ENCODE data around the gene CEP104.

The CEP104 gene

DNA sequence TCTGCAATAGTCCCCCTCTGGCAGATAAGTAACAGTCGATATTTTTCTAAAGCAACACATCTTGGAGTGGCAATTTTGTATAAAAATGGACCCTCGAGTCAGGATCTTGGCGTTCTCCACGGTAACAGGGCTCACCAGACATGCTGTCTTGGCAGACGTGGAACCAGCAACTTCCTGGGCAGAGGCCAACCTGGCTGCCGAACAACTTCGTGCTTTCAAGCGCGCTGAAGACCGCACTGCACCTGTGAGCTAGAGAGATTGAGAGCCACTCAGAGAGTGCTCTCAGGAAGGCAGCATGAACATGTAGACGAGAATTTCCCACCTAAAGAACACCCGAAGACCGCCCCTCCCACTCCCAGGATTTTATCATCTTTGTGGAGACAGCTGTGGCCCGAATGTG is 35.7 kb upstream of the CEP104 start:
- Histone ChIP-seq H3K9me3 (ENCODE audit: insufficient read depth, low read depth, low read length) (no peaks in the 10 kb centered on the region), H3K4me1 (ENCODE audit: insufficient read depth, low read length) (no peaks in the 10 kb centered on the region), H3K9ac (ENCODE audit: low read depth, low read length) (no peak overlapping the region), H3K27me3 (ENCODE audit: insufficient read depth, low read length) (no peaks in the 10 kb centered on the region), H3K36me3 (ENCODE audit: insufficient read depth, low read length) (peaks cover 58% of the 10 kb centered on the region), H3K27ac (ENCODE audit: low read depth, low read length) (no peak overlapping the region), H3K4me3 (ENCODE audit: low read length) (no peak overlapping the region)
- 95% methylated on average over 14 of the region's 14 CpGs for WGBS

DNA sequence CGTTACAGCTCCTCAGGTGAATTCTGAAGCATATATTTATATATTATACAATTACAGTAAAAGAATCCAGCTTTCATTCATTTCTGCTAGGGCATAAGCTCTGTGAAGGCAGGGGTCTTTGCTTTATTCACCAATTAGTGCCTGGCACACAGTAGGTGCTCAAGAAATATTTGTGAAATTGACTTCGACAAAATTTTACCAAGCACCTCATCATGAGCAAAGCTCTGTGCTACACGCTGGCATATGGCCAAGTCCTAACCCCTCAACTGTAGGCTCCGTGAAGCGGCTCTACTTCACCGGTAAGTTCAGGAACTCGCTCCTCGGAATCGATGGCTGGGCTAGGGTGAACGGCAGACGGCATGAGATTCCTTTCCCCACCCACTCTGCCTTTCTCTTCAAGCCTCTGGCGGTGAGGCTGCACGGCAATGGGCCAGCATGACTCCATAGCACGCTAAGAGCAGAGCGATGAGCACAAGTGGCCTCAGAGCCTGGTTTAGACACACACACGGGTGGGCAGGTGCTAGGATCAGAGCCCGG is 34.4 kb upstream of the CEP104 start:
- H3K4me3 ChIP-seq (ENCODE audit: low read length): no peak overlapping the region
- H3K27ac ChIP-seq (ENCODE audit: low read depth, low read length): no peak overlapping the region
- no peak overlapping the region for H3K9ac ChIP-seq (ENCODE audit: low read depth, low read length)
- no peaks in the 10 kb centered on the region for H3K4me1 ChIP-seq (ENCODE audit: insufficient read depth, low read length)
- H3K36me3 ChIP-seq (ENCODE audit: insufficient read depth, low read length): peaks cover 65% of the 10 kb centered on the region
- H3K9me3 ChIP-seq (ENCODE audit: insufficient read depth, low read depth, low read length): no peaks in the 10 kb centered on the region
- no peaks in the 10 kb centered on the region for H3K27me3 ChIP-seq (ENCODE audit: insufficient read depth, low read length)
- 96% methylated on average over 16 of the region's 17 CpGs for WGBS

DNA sequence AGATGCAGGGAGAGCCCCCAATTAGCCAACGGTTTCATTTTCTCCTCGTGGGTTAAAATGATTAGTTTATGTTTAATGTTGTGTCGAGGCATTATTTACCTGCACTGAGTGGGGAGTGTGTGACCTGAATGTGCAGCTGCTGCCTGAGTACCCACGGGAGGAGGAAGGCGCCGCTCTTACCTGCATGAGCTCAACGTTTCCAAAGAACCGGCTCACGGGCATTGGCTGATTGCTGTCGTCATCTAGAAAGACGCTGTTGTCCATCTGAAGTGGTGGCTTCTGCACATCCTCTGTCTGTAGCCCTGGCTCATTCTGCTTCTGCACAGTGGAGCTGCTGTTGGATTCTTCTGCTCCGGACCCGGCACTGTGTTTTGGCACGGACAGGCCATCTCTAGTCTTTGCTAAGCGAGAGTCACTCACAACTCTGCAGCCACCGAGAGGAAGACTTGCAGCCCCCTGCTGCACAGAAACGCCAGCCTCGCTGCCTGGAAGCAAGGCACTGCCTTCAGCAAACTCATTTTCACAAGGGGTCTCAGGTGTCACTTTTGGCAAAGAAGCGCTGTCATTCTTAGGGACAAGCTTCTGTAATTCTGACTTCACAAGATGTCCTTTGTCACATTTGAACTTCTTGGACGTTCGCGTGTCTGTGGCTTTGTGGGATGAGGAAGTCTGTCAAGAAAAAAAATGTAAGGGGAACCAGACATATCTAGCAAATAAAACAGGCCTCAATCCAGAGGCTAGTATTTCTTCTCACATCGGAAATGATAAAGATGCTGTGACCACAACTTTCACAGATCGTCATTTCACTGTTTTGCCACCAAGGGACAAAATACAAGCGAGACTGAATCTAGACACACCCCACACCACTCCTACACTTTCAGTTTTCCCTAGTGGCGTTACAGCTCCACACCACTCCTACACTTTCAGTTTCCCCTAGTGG is 33.6 kb upstream of the CEP104 start:
- WGBS: 91% methylated on average over 26 of the region's 26 CpGs

DNA sequence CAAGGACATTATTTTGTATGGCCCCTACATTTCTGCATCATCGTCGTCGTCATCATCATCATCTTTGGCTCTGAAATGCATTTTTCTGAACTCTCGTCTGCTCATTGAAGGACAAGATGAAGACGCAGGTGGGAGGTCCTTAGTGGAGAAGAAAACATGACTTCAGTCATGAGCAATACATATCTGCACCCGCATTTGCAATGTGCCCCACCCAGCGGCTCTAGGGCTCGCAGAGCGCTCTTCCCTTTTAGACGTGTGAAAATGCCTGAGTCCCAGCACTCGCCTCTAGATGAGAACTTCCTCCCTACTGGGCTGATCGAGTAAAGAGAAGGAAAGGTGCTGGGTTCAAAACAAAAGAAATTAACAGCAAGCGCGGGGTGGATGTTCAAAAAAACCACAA is 32.9 kb upstream of the CEP104 start:
- no peak overlapping the region for H3K9ac ChIP-seq (ENCODE audit: low read depth, low read length)
- H3K4me3 ChIP-seq (ENCODE audit: low read length): no peak overlapping the region
- H3K27ac ChIP-seq (ENCODE audit: low read depth, low read length): no peak overlapping the region
- peaks cover 63% of the 10 kb centered on the region for H3K36me3 ChIP-seq (ENCODE audit: insufficient read depth, low read length)
- 97% methylated on average over 14 of the region's 14 CpGs for WGBS
- no peaks in the 10 kb centered on the region for H3K27me3 ChIP-seq (ENCODE audit: insufficient read depth, low read length)
- H3K9me3 ChIP-seq (ENCODE audit: insufficient read depth, low read depth, low read length): no peaks in the 10 kb centered on the region
- no peaks in the 10 kb centered on the region for H3K4me1 ChIP-seq (ENCODE audit: insufficient read depth, low read length)

More for the DNA sequence above, 33.6 kb upstream of the CEP104 start:
- Histone ChIP-seq H3K36me3 (ENCODE audit: insufficient read depth, low read length) (peaks cover 65% of the 10 kb centered on the region), H3K27ac (ENCODE audit: low read depth, low read length) (no peak overlapping the region), H3K27me3 (ENCODE audit: insufficient read depth, low read length) (no peaks in the 10 kb centered on the region), H3K9me3 (ENCODE audit: insufficient read depth, low read depth, low read length) (no peaks in the 10 kb centered on the region), H3K4me1 (ENCODE audit: insufficient read depth, low read length) (no peaks in the 10 kb centered on the region), H3K9ac (ENCODE audit: low read depth, low read length) (no peak overlapping the region), H3K4me3 (ENCODE audit: low read length) (no peak overlapping the region)

DNA sequence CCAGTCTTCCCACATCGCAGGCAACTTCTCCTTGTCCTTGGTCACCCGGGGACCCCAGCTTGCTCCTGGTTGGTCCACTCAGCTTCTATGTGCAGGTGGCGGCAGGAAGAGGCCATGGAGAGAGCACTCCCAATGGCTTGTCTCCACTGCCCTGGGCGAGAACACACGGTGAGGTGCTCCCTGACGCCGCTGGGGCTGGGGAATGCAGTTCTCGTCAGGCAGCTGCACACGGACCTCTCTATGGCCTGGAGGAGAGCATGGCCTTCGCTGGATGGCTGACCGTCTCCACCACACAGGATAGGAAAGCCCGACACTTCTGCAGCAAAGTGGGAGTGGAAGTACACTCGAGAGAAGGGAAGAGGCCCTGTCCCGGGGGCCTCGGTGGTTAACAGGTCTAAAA is 31.3 kb upstream of the CEP104 start:
- no peak overlapping the region for H3K4me3 ChIP-seq (ENCODE audit: low read length)
- H3K27ac ChIP-seq (ENCODE audit: low read depth, low read length): no peak overlapping the region
- H3K36me3 ChIP-seq (ENCODE audit: insufficient read depth, low read length): peaks cover 58% of the 10 kb centered on the region
- H3K4me1 ChIP-seq (ENCODE audit: insufficient read depth, low read length): no peaks in the 10 kb centered on the region
- WGBS: 95% methylated on average over 15 of the region's 15 CpGs
- H3K27me3 ChIP-seq (ENCODE audit: insufficient read depth, low read length): no peaks in the 10 kb centered on the region
- H3K9me3 ChIP-seq (ENCODE audit: insufficient read depth, low read depth, low read length): no peaks in the 10 kb centered on the region
- H3K9ac ChIP-seq (ENCODE audit: low read depth, low read length): no peak overlapping the region

DNA sequence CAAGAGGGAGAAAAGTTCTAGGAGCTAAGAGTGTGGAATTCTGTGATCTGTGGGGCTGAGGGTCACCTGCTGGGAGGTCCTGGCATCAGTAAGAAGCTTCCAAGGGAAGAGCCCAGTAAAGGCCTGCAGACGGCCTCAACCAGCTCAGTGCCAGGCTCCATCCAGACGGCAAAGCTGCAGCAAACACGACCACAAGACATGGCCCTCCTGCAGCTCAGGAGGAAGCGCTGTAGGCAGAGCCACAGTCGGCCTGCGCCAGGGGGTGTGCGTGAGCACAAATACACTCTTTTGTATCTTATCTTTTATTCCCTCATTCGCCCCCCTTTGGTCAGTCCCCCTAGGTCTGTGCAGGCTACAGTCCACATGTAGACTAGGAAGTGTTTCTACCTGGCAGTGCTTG is 29.7 kb upstream of the CEP104 start:
- H3K27me3 ChIP-seq (ENCODE audit: insufficient read depth, low read length): no peaks in the 10 kb centered on the region
- peaks cover 52% of the 10 kb centered on the region for H3K36me3 ChIP-seq (ENCODE audit: insufficient read depth, low read length)
- no peaks in the 10 kb centered on the region for H3K4me1 ChIP-seq (ENCODE audit: insufficient read depth, low read length)
- 90% methylated on average over 8 of the region's 8 CpGs for WGBS
- H3K9me3 ChIP-seq (ENCODE audit: insufficient read depth, low read depth, low read length): no peaks in the 10 kb centered on the region
- H3K9ac ChIP-seq (ENCODE audit: low read depth, low read length): no peak overlapping the region
- no peak overlapping the region for H3K27ac ChIP-seq (ENCODE audit: low read depth, low read length)
- no peak overlapping the region for H3K4me3 ChIP-seq (ENCODE audit: low read length)

DNA sequence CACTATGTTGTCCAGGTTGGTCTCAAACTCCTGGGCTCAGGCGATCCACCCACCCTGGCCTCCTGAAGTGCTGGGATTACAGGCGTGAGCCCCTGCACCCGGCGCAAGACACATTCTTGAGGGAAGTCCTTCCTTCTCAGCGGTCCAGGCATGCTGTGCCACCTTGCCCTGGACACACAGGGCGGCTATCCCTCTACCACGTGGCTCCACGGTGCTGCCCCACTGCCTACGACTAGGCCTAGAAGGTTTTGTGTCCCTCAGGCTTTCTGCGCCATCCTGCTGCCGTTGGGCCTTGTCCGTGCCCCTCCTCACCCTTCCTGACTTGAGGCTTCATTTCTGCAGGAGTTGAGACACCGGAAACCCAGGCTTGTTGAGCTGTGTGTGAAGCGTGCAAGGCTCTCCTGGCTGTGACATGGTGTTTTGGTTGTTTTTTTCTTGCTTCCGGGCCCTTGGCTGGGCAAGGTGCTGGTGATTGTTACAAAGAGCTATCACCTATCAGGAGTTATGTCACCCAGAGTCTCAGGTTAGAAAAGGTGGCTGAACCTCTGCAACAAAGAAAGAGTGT is 29.2 kb upstream of the CEP104 start:
- Histone ChIP-seq H3K4me1 (ENCODE audit: insufficient read depth, low read length) (no peaks in the 10 kb centered on the region), H3K27me3 (ENCODE audit: insufficient read depth, low read length) (no peaks in the 10 kb centered on the region), H3K27ac (ENCODE audit: low read depth, low read length) (no peak overlapping the region), H3K36me3 (ENCODE audit: insufficient read depth, low read length) (peaks cover 47% of the 10 kb centered on the region), H3K9ac (ENCODE audit: low read depth, low read length) (no peak overlapping the region; the same call in 1 of the 2 replicates), H3K4me3 (ENCODE audit: low read length) (no peak overlapping the region), H3K9me3 (ENCODE audit: insufficient read depth, low read depth, low read length) (no peaks in the 10 kb centered on the region)
- 94% methylated on average over 15 of the region's 15 CpGs for WGBS

DNA sequence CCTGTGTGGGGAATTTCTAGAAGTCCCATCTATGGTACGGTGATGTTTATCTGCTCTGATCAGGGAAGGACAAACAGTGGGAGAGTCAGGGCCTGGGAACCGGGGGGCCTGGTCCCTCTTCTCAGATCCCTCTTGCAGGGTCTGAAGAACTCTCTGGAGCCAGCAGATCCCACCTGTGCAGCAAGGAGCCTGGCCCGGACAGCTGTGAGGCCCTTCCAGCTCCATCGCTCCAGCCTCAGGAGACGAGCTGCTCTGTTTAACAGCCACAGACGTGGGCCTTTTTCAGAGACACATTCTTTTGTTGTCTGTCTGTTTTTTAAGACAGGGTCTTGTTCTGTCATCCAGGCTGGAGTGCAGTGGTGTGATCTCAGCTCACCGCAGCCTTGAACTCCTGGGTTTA is 28.6 kb upstream of the CEP104 start:
- Histone ChIP-seq H3K9ac (ENCODE audit: low read depth, low read length) (no peak overlapping the region), H3K27me3 (ENCODE audit: insufficient read depth, low read length) (no peaks in the 10 kb centered on the region), H3K36me3 (ENCODE audit: insufficient read depth, low read length) (peaks cover 41% of the 10 kb centered on the region), H3K4me3 (ENCODE audit: low read length) (no peak overlapping the region), H3K27ac (ENCODE audit: low read depth, low read length) (no peak overlapping the region), H3K4me1 (ENCODE audit: insufficient read depth, low read length) (no peaks in the 10 kb centered on the region), H3K9me3 (ENCODE audit: insufficient read depth, low read depth, low read length) (no peaks in the 10 kb centered on the region)
- 93% methylated on average over 7 of the region's 7 CpGs for WGBS

DNA sequence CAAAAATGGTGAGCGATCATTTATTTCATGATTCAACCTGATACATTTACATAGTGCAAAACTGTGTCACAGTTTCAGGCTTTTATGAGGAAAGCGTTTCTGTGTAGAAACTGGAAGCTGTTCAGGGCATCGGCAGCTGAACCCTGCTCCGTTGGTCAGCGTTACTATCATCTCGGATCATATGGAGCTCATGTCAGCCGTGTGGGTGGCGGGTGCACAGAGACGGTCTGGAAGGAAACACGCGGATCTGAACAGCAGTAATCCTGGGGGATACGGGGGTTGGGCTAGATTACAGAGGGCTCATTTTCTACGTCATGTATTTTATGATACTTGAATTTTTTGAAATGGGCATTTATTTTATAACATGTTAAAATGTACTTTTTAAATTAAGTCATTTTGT is 28.0 kb upstream of the CEP104 start:
- Histone ChIP-seq H3K9me3 (ENCODE audit: insufficient read depth, low read depth, low read length) (no peaks in the 10 kb centered on the region), H3K27ac (ENCODE audit: low read depth, low read length) (no peak overlapping the region), H3K4me3 (ENCODE audit: low read length) (no peak overlapping the region), H3K27me3 (ENCODE audit: insufficient read depth, low read length) (no peaks in the 10 kb centered on the region), H3K4me1 (ENCODE audit: insufficient read depth, low read length) (no peaks in the 10 kb centered on the region), H3K9ac (ENCODE audit: low read depth, low read length) (no peak overlapping the region), H3K36me3 (ENCODE audit: insufficient read depth, low read length) (peaks cover 34% of the 10 kb centered on the region)
- 96% methylated on average over 13 of the region's 13 CpGs for WGBS

DNA sequence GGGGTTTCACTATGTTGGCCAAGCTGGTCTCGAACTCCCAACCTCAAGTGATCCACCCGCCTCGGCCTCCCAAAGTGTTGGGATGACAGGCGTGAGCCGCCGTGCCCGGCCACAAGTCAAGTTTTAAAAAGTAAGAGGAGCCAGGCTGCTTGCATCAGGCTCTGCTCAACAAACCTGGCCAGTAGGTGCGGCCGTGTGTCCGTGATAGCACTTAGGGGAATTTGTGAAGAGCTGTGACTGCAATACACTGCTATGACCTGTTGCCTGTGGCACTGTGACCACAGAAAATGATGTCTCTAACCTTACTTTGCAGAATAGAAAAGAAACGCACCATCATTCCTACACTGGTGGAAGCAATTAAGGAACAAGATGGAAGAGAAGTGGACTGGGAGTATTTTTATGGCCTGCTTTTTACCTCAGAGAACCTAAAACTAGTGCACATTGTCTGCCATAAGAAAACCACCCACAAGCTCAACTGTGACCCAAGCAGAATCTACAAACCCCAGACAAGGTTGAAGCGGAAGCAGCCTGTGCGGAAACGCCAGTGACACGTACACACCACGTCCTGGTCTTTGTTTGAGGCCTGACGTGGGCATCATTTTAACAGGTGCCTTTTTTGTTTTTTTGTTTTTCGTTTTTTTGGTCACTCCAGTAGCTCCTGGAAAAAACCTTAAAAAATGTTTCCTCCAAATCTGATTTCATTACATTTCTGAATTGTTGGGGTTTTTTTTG is 26.3 kb upstream of the CEP104 start:
- Histone ChIP-seq H3K9ac (ENCODE audit: low read depth, low read length) (no peak overlapping the region), H3K36me3 (ENCODE audit: insufficient read depth, low read length) (peaks cover 23% of the 10 kb centered on the region), H3K27ac (ENCODE audit: low read depth, low read length) (no peak overlapping the region), H3K9me3 (ENCODE audit: insufficient read depth, low read depth, low read length) (peaks cover 9% of the 10 kb centered on the region), H3K4me1 (ENCODE audit: insufficient read depth, low read length) (no peaks in the 10 kb centered on the region), H3K4me3 (ENCODE audit: low read length) (no peak overlapping the region), H3K27me3 (ENCODE audit: insufficient read depth, low read length) (no peaks in the 10 kb centered on the region)
- 96% methylated on average over 18 of the region's 18 CpGs for WGBS

DNA sequence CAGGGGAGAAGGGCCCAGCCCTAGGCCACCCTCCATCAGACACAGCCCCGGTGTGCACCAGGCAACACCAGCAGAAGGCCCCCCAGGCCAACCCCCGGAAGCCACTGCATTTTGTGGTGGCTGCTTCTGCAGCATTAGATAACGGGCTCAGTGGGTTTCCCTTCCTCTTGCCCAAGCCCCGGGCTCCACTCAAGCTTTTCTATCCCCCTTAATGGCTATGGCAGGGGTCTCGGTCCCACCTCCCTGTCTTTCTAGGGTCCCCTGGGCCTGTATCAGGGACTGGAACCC is 24.1 kb upstream of the CEP104 start:
- H3K27ac ChIP-seq (ENCODE audit: low read depth, low read length): no peak overlapping the region
- no peaks in the 10 kb centered on the region for H3K4me1 ChIP-seq (ENCODE audit: insufficient read depth, low read length)
- 91% methylated on average over 5 of the region's 5 CpGs for WGBS
- no peak overlapping the region for H3K9ac ChIP-seq (ENCODE audit: low read depth, low read length)
- no peaks in the 10 kb centered on the region for H3K27me3 ChIP-seq (ENCODE audit: insufficient read depth, low read length)
- H3K36me3 ChIP-seq (ENCODE audit: insufficient read depth, low read length): peaks cover 7% of the 10 kb centered on the region; the same call in 1 of the 2 replicates
- H3K4me3 ChIP-seq (ENCODE audit: low read length): no peak overlapping the region
- peaks cover 9% of the 10 kb centered on the region for H3K9me3 ChIP-seq (ENCODE audit: insufficient read depth, low read depth, low read length)
